GM15510 (cell line): ENCODE measurements around the gene ZYG11B.

ENCODE experiments used
- POLR2A ChIP-seq: IDR thresholded peaks from 3 replicates; pipeline ENCODE4 v1.6.1; 2011; ENCODE audit warnings: borderline replicate concordance; ENCODE audit not compliant: insufficient read length; ENCODE audit errors: extremely low read depth

The ZYG11B gene

GRCh38 chr1:52795464-52795863 lies 69.2 kb downstream of the ZYG11B start:
- no peak for TF ChIP-seq POLR2A

GRCh38 chr1:52798331-52798730 lies 72.1 kb downstream of the ZYG11B start:
- TF ChIP-seq POLR2A: no peak

- no peak for TF ChIP-seq POLR2A
These were observed 74.8 kb downstream of the ZYG11B start for GRCh38 chr1:52801011-52801410.

DNA sequence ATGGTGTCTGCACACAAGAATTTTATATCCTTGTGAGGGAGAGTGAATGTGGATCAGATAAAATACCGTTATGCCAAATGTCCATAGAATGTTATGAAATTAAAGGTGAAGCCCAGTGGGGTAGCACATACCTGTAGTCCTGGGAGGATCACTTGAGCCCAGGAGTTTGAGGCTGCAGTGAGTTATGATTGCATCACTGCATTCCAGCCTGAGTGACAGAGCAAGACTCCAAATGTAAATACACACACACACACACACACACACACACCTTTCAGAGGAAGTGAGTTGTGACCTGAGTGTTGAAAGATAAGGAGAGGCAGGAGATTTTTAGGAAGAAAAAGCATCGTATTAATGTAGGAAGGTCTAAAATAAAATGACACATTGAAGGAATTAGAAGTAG lies 88.2 kb downstream of the ZYG11B start:
- TF ChIP-seq POLR2A: no peak

DNA sequence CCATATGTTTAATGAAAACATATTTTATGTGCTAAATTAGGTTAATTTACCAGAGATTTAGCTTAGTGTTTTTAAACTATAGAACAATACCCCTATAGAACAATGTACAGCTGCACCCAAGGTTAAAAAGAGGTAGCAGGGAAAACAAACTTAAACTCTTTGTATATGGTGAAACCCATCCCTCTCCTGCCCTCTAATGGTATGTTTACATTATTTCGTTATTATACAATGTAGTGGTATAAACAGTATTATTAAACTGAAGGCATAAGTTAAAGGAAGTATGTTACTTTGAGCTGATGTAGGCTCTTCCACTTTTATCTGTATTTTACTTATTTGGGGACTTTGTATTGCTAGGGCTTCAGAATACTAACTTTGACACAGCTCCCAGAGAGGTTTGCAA lies 99.6 kb downstream of the ZYG11B start:
- TF ChIP-seq POLR2A: no peak

- no peak for TF ChIP-seq POLR2A
These were observed 108.5 kb downstream of the ZYG11B start for GRCh38 chr1:52834798-52835197.

DNA sequence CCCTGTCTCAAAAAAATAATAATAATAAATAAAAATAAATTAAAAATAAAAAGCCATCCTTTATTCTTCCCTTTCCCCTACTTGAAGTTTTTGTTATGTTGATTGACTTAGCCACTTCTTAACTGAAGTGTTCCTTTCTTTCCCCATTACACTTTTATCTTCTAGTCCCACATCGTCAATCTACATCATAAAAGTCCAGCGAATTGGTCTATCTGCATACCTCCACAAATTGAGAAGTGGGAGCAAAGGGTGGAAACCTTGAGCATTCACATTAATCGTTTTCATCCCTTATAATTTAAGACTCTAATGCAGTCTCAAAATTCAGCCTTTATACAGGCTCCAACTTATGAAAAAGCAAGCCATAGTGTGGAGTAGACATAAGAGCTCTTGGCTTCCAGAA lies 109.8 kb downstream of the ZYG11B start:
- TF ChIP-seq POLR2A: no peak

DNA sequence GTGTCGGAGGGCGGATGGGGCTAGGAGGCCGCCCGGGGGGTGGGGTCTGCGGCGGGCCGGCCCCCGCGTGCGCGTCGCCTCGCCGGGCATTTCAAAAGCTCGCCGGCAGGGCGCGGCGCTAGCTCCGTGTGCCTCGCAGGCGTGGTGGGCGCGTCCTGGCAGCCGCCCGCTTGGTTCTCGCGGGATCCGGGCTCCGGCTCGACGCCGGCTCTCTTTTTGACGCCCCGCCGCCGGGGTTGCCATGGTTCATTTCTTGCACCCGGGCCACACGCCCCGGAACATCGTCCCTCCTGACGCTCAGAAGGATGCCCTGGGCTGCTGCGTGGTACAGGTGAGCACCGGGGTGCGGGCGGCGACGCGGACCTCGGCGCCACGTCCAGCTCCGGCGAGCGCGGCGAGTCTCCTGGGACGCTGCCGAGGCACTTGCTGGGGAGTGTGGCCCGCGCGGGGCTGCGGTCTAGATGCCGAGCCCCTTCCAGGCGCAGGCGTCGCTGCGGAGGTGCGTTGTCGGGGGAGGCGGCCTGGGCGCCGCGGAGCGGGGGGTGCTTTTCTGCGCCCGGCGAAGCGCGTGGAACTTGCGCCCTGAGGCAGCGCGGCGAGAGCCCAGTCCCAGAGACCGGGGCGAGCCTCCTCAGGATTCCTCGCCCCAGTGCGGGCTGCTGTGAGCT lies 116.5 kb downstream of the ZYG11B start, which contains the start of gene ZYG11A:
ZYG11A (plus strand) TSS at position 118 of the 668 bp plus-strand sequence; CDS start at position 242, 124 bp downstream.
- TF ChIP-seq POLR2A: peak; percentile 67

- TF ChIP-seq POLR2A: no peak
These were observed 122.2 kb downstream of the ZYG11B start for GRCh38 chr1:52848423-52848822.

DNA sequence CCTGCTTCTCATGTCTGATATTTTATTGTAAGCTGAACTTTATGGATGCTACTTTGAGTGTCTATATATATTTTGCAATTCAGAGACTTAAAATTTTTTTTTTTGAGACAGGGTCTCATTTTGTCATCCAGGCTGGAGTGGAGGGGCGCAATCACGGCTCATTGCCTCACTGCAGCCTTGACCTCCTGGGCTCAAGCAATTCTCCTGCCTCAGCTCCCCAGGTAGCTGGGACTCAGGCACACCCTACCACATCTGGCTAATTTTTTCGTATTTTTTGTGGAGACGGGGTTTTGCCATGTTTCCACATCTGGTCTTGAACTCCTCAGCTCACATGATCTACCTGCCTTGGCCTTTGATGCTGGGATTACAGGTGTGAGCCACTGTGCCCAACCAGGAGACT lies 124.7 kb downstream of the ZYG11B start:
- no peak for TF ChIP-seq POLR2A

DNA sequence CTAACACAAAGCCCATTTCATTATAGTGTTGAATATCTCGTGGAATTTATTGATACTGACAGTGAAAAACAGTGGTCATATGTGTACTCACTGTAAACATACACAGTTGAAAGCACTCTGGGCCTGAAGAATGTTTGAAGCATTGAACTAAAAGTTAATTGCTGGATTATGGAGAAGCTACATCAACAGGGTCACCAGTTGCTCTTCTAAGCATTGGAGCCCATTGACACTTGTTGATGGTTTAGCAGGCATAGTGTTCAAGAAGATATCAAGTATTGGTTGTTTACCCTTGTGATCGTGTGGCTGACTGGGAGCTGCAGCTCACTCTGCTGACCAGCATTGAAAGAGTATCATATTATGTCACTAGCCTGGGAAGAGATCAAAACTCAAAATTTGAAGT lies 126.6 kb downstream of the ZYG11B start:
- TF ChIP-seq POLR2A: no peak

GRCh38 chr1:52855584-52855983 lies 129.3 kb downstream of the ZYG11B start:
- no peak for TF ChIP-seq POLR2A

- TF ChIP-seq POLR2A: no peak
These were observed 129.8 kb downstream of the ZYG11B start for GRCh38 chr1:52856026-52856425.

DNA sequence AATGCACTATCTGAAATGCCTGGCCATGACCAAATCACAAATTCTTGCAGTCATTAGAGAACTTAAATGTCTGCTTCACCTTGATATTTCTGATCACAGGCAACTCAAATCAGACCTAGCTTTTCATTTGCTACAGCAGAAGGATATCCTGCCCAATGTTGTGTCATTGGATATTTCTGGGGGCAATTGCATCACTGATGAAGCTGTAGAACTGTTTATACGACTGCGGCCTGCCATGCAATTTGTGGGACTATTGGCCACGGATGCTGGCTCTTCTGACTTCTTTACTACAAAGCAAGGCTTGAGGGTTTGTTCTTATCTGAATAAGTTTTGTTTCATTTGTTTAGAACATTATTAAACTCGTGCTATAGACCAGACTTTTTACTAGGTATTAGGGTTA lies 131.2 kb downstream of the ZYG11B start:
- TF ChIP-seq POLR2A: no peak

GRCh38 chr1:52862666-52863458 lies 136.6 kb downstream of the ZYG11B start:
- TF ChIP-seq POLR2A: no peak

- TF ChIP-seq POLR2A: no peak
These were observed 141.0 kb downstream of the ZYG11B start for GRCh38 chr1:52867087-52867863.

DNA sequence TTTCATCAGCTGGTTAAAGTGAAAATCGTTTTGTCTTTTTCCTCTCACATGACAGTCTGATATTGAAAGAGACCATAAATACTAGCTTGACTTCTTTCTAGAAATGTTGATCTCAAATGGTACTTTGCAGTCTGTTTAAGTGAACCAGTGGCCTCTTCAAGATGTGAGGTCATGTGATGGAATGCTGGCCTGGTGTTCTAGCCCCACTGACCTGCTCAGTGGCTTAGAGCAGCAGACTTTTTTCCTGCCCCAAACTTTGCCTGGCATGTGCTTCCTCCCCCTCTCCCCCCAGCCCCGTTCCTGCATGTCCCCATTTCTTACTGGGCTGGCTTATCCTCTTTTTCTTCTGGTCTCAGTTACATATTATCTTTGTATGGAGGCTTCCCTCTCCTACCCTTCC lies 150.6 kb downstream of the ZYG11B start:
- no peak for TF ChIP-seq POLR2A
